Epithelial cell of proximal tubule (primary cell): Measurements from ENCODE around the gene ESPNL. TPM values are rescaled to one million over a fixed set of nuclear protein-coding genes. Genes with fewer than 3 reads are reported as not detected.

ENCODE experiments used
- DNase-seq: peaks from one replicate; pipeline ENCODE4 v3.0.0-alpha.2; 2011; ENCODE audit warnings: low read depth
- H3K4me3 ChIP-seq: 2 replicates; pipeline ENCODE4 v1.5.1; 2011; ENCODE audit warnings: low read depth, mild to moderate bottlenecking, low read length
- CTCF ChIP-seq: conservative IDR thresholded peaks from 2 replicates; pipeline ENCODE4 v1.5.1; 2012; ENCODE audit warnings: low read depth, mild to moderate bottlenecking, low read length
- total RNA-seq: library from RNA; depleted of rRNA; stranded (reverse); fragments of >200 nt; gene quantifications from 2 replicates; pipeline ENCODE4 v1.2.3, GENCODE V29; 2015

Gene ESPNL
- total RNA-seq, 1 donor from 2014 or later = 2.7 TPM

GRCh38 chr2:238087211-238087610 is 12.9 kb upstream of the ESPNL start:
- no peak for TF ChIP-seq CTCF
- no peak for DNase-seq
- H3K4me3 ChIP-seq = no peak overlapping the region

- no peak overlapping the region for H3K4me3 ChIP-seq
- DNase-seq = no peak
- TF ChIP-seq CTCF = no peak
Measured at GRCh38 chr2:238090887-238091286, 9.3 kb upstream of the ESPNL start.

- no peak for TF ChIP-seq CTCF
- DNase-seq = no peak
- H3K4me3 ChIP-seq = no peak overlapping the region
Measured at GRCh38 chr2:238091436-238092060, 8.6 kb upstream of the ESPNL start.

GRCh38 chr2:238092486-238093035 is 7.6 kb upstream of the ESPNL start:
- DNase-seq = no peak
- H3K4me3 ChIP-seq = no peak overlapping the region
- TF ChIP-seq CTCF = no peak

GRCh38 chr2:238093181-238094140 is 6.7 kb upstream of the ESPNL start:
- no peak overlapping the region for H3K4me3 ChIP-seq
- TF ChIP-seq CTCF = no peak
- no peak for DNase-seq

- no peak overlapping the region for H3K4me3 ChIP-seq
- TF ChIP-seq CTCF = no peak
- no peak for DNase-seq
Measured at GRCh38 chr2:238094438-238095022, 5.6 kb upstream of the ESPNL start.
